Ectodermal cell (in vitro differentiated cells): ENCODE results near the gene KATNA1.
A peak's percentile ranks its signal among the peaks of the same experiment; 100 is the strongest.

Experiments
- H3K27ac ChIP-seq: 2 replicates; pipeline ENCODE4 v1.7.0; 2013; ENCODE audit warnings: mild to moderate bottlenecking, low read depth, low read length; ENCODE audit not compliant: insufficient read depth, poor library complexity, severe bottlenecking
- H3K27me3 ChIP-seq: 2 replicates; pipeline ENCODE4 v1.7.0; 2013; ENCODE audit warnings: mild to moderate bottlenecking, low read length; ENCODE audit not compliant: insufficient read depth, control insufficient read depth, poor library complexity, severe bottlenecking
- H3K36me3 ChIP-seq: one replicate; pipeline ENCODE4 v1.7.0; 2013; ENCODE audit warnings: low read length; ENCODE audit not compliant: control insufficient read depth, insufficient read depth
- H3K4me1 ChIP-seq: one replicate; pipeline ENCODE4 v1.7.0; 2013; ENCODE audit warnings: low read length; ENCODE audit not compliant: control insufficient read depth, insufficient read depth
- H3K4me3 ChIP-seq: 2 replicates; pipeline ENCODE4 v1.7.0; 2013; ENCODE audit warnings: low read depth, low read length, control low read depth; ENCODE audit not compliant: insufficient read depth
- H3K9me3 ChIP-seq: 2 replicates; pipeline ENCODE4 v1.7.0; 2013; ENCODE audit warnings: mild to moderate bottlenecking, low read length, moderate library complexity; ENCODE audit not compliant: control insufficient read depth
- WGBS, 2 experiments: methylation state at CpG; one replicate each; pipeline ENCODE4 v1.1.7; 2013; ENCODE audit warnings: missing lambda C conversion rate in 2 of 2; 5-methylcytosine and 5-hydroxymethylcytosine counted together

KATNA1 gene

GRCh38 chr6:149545754-149546471 is 102.6 kb downstream of the KATNA1 start, which contains the start of gene PPIL4:
TSS of gene PPIL4 (minus strand) at chr6:149546043. CDS start at chr6:149546005, 38 bp downstream.
- WGBS, 2 experiments: 0% methylated on average over 71 of the region's 71 CpGs
- H3K27ac ChIP-seq: peak within 1 kb of the TSS; percentile 99
- no peaks in the 10 kb centered on the region for H3K36me3 ChIP-seq
- H3K27me3 ChIP-seq: peaks cover 5% of the 10 kb centered on the region
- H3K4me3 ChIP-seq: peak within 1 kb of the TSS; percentile 83
- no peaks in the 10 kb centered on the region for H3K9me3 ChIP-seq
- peaks cover 11% of the 10 kb centered on the region for H3K4me1 ChIP-seq

- 0% methylated on average over 16 of the region's 16 CpGs for WGBS, 2 experiments
- no peaks in the 10 kb centered on the region for H3K36me3 ChIP-seq
- peaks cover 5% of the 10 kb centered on the region for H3K27me3 ChIP-seq
Measured at GRCh38 chr6:149545258-149545753, 103.2 kb downstream of the KATNA1 start.

More at GRCh38 chr6:149545258-149545753, 103.2 kb downstream of the KATNA1 start:
- Histone ChIP-seq H3K4me3 (peak overlapping the region; percentile 83), H3K27ac (peak overlapping the region; percentile 99), H3K4me1 (peaks cover 11% of the 10 kb centered on the region), H3K9me3 (no peaks in the 10 kb centered on the region)
